Measurements from ENCODE around the gene ZNF878. TPM values are rescaled to one million over a fixed set of nuclear protein-coding genes. Genes with fewer than 3 reads are reported as not detected.

ZNF878 gene
- not detected for total RNA-seq (ENCODE audit: unreplicated experiment)
- long read RNA-seq, result 0 reads

GRCh38 chr19:12052497-12053169 lies at the start of gene ZNF878:
Gene ZNF878 (minus strand): TSS chr19:12052961. CDS start chr19:12052801, 160 bp downstream.
- TF ChIP-seq CTCF (IDR thresholded peaks at IDR 0.05; ENCODE audit: unreplicated experiment), result no peak
- H3K36me3 Mint-ChIP-seq (ENCODE audit: low read depth, unreplicated experiment), result peaks cover 17% of the 10 kb centered on the region
- no peak within 1 kb of the TSS for H3K27ac Mint-ChIP-seq (ENCODE audit: unreplicated experiment)
- H3K4me3 Mint-ChIP-seq (ENCODE audit: unreplicated experiment), result no peak within 1 kb of the TSS
- no peak for DNase-seq (ENCODE audit: low spot score)
- no peaks in the 10 kb centered on the region for H3K4me1 Mint-ChIP-seq (ENCODE audit: unreplicated experiment)
- peaks cover 33% of the 10 kb centered on the region for H3K9me3 Mint-ChIP-seq (ENCODE audit: unreplicated experiment)
- peaks cover 4% of the 10 kb centered on the region for H3K27me3 Mint-ChIP-seq (ENCODE audit: unreplicated experiment)

- TF ChIP-seq CTCF (IDR thresholded peaks at IDR 0.05; ENCODE audit: unreplicated experiment), result no peak
- H3K4me3 Mint-ChIP-seq (ENCODE audit: unreplicated experiment), result peak overlapping the region; percentile 57
- H3K27me3 Mint-ChIP-seq (ENCODE audit: unreplicated experiment), result peaks cover 5% of the 10 kb centered on the region
- H3K4me1 Mint-ChIP-seq (ENCODE audit: unreplicated experiment), result no peaks in the 10 kb centered on the region
- DNase-seq (ENCODE audit: low spot score), result no peak
- H3K9me3 Mint-ChIP-seq (ENCODE audit: unreplicated experiment), result peaks cover 34% of the 10 kb centered on the region
- peaks cover 5% of the 10 kb centered on the region for H3K36me3 Mint-ChIP-seq (ENCODE audit: low read depth, unreplicated experiment)
- H3K27ac Mint-ChIP-seq (ENCODE audit: unreplicated experiment), result no peak overlapping the region
Measured at GRCh38 chr19:12098040-12098439, 45.3 kb upstream of the ZNF878 start.

GRCh38 chr19:12095111-12095790 lies 42.5 kb upstream of the ZNF878 start:
- Mint-ChIP-seq H3K27ac (ENCODE audit: unreplicated experiment) (no peak overlapping the region), H3K36me3 (ENCODE audit: low read depth, unreplicated experiment) (peaks cover 14% of the 10 kb centered on the region), H3K4me1 (ENCODE audit: unreplicated experiment) (no peaks in the 10 kb centered on the region), H3K9me3 (ENCODE audit: unreplicated experiment) (peaks cover 44% of the 10 kb centered on the region), H3K27me3 (ENCODE audit: unreplicated experiment) (peaks cover 9% of the 10 kb centered on the region), H3K4me3 (ENCODE audit: unreplicated experiment) (no peak overlapping the region)
- DNase-seq (ENCODE audit: low spot score), result no peak
- TF ChIP-seq CTCF (IDR thresholded peaks at IDR 0.05; ENCODE audit: unreplicated experiment), result no peak

GRCh38 chr19:12093777-12094176 lies 41.0 kb upstream of the ZNF878 start:
- H3K27me3 Mint-ChIP-seq (ENCODE audit: unreplicated experiment), result peaks cover 10% of the 10 kb centered on the region
- H3K4me3 Mint-ChIP-seq (ENCODE audit: unreplicated experiment), result no peak overlapping the region
- no peaks in the 10 kb centered on the region for H3K4me1 Mint-ChIP-seq (ENCODE audit: unreplicated experiment)
- TF ChIP-seq CTCF (IDR thresholded peaks at IDR 0.05; ENCODE audit: unreplicated experiment), result no peak
- peaks cover 43% of the 10 kb centered on the region for H3K9me3 Mint-ChIP-seq (ENCODE audit: unreplicated experiment)
- H3K36me3 Mint-ChIP-seq (ENCODE audit: low read depth, unreplicated experiment), result peaks cover 9% of the 10 kb centered on the region
- H3K27ac Mint-ChIP-seq (ENCODE audit: unreplicated experiment), result no peak overlapping the region
- no peak for DNase-seq (ENCODE audit: low spot score)

- H3K4me3 Mint-ChIP-seq (ENCODE audit: unreplicated experiment), result no peak overlapping the region
- H3K4me1 Mint-ChIP-seq (ENCODE audit: unreplicated experiment), result no peaks in the 10 kb centered on the region
- no peak for DNase-seq (ENCODE audit: low spot score)
- peak overlapping the region; percentile 22 for H3K27ac Mint-ChIP-seq (ENCODE audit: unreplicated experiment)
- H3K9me3 Mint-ChIP-seq (ENCODE audit: unreplicated experiment), result peaks cover 44% of the 10 kb centered on the region
- no peak for TF ChIP-seq CTCF (IDR thresholded peaks at IDR 0.05; ENCODE audit: unreplicated experiment)
- peaks cover 11% of the 10 kb centered on the region for H3K27me3 Mint-ChIP-seq (ENCODE audit: unreplicated experiment)
- H3K36me3 Mint-ChIP-seq (ENCODE audit: low read depth, unreplicated experiment), result peaks cover 12% of the 10 kb centered on the region
Measured at GRCh38 chr19:12092956-12093355, 40.2 kb upstream of the ZNF878 start.

All from endothelial cell (in vitro differentiated cells).